ENCODE measurements around the gene MFNG.

DNA sequence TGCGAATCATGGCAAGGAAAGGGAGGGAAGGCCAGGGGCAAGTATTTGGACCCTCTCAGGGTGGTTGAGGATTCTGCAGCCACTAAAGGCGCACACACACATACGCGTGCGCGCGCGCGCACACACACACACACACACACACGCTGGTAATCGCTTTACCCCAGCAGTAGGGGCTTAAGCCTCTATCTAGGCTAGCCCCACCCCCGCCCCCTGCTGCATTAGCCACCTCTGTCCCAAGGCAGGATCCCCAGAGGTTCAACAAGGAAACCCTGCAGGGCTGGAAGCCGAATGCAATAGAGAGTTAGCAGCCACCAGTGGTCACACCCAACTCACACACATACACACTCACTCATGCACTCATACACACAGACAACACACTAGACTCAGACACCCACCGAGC is 30.3 kb downstream of the MFNG start:
- TF ChIP-seq, protein P1, sequence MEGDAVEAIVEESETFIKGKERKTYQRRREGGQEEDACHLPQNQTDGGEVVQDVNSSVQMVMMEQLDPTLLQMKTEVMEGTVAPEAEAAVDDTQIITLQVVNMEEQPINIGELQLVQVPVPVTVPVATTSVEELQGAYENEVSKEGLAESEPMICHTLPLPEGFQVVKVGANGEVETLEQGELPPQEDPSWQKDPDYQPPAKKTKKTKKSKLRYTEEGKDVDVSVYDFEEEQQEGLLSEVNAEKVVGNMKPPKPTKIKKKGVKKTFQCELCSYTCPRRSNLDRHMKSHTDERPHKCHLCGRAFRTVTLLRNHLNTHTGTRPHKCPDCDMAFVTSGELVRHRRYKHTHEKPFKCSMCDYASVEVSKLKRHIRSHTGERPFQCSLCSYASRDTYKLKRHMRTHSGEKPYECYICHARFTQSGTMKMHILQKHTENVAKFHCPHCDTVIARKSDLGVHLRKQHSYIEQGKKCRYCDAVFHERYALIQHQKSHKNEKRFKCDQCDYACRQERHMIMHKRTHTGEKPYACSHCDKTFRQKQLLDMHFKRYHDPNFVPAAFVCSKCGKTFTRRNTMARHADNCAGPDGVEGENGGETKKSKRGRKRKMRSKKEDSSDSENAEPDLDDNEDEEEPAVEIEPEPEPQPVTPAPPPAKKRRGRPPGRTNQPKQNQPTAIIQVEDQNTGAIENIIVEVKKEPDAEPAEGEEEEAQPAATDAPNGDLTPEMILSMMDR (IDR thresholded peaks at IDR 0.05): no peak
- TF ChIP-seq ZFX (IDR thresholded peaks at IDR 0.05; ENCODE audit: borderline replicate concordance): no peak

All from 22Rv1 (cell line).